ENCODE results near the gene RASGRP3.
"Not testable (repeated sequence)": the region's sequence is repeated elsewhere in the genome, so short reads cannot be mapped to it uniquely, and the experiment has no call there.

The RASGRP3 gene

GRCh38 chr2:33476131-33476792, at the start of gene RASGRP3:
RASGRP3 (plus strand) TSS chr2:33476649; CDS start chr2:33515137, 38,488 bp downstream.
- peak; percentile 45 for DNase-seq

GRCh38 chr2:33426666-33427231, 49.7 kb upstream of the RASGRP3 start:
- no peak for DNase-seq

GRCh38 chr2:33430077-33430476, 46.4 kb upstream of the RASGRP3 start:
- DNase-seq: no peak

- no peak for DNase-seq
Observed at GRCh38 chr2:33430856-33431255, 45.6 kb upstream of the RASGRP3 start.

GRCh38 chr2:33432871-33433270, 43.6 kb upstream of the RASGRP3 start:
- DNase-seq: no peak

GRCh38 chr2:33433279-33434235, 42.9 kb upstream of the RASGRP3 start:
- no peak for DNase-seq

- no peak for DNase-seq
Observed at GRCh38 chr2:33435518-33435917, 40.9 kb upstream of the RASGRP3 start.

GRCh38 chr2:33436083-33436482, 40.4 kb upstream of the RASGRP3 start:
- DNase-seq: no peak

- no peak for DNase-seq
Observed at GRCh38 chr2:33437297-33437696, 39.2 kb upstream of the RASGRP3 start.

GRCh38 chr2:33437815-33438214, 38.6 kb upstream of the RASGRP3 start:
- no peak for DNase-seq

GRCh38 chr2:33441235-33441810, 35.1 kb upstream of the RASGRP3 start:
- no peak for DNase-seq

- not testable (repeated sequence) for DNase-seq
Observed at GRCh38 chr2:33442052-33442451, 34.4 kb upstream of the RASGRP3 start.

- no peak for DNase-seq
Observed at GRCh38 chr2:33442528-33443079, 33.8 kb upstream of the RASGRP3 start.

- DNase-seq: no peak
Observed at GRCh38 chr2:33443274-33443829, 33.1 kb upstream of the RASGRP3 start.

- DNase-seq: no peak
Observed at GRCh38 chr2:33444967-33445366, 31.5 kb upstream of the RASGRP3 start.

- DNase-seq: no peak
Observed at GRCh38 chr2:33448220-33448899, 28.1 kb upstream of the RASGRP3 start.

GRCh38 chr2:33451214-33451613, 25.2 kb upstream of the RASGRP3 start:
- no peak for DNase-seq

- DNase-seq: no peak
Observed at GRCh38 chr2:33451825-33452224, 24.6 kb upstream of the RASGRP3 start.

GRCh38 chr2:33452545-33452944, 23.9 kb upstream of the RASGRP3 start:
- DNase-seq: no peak

GRCh38 chr2:33453905-33454479, 22.5 kb upstream of the RASGRP3 start:
- DNase-seq: no peak

- peak; percentile 15 for DNase-seq
Observed at GRCh38 chr2:33457556-33458247, 18.7 kb upstream of the RASGRP3 start.
